HUES48 (cell line): ENCODE data around the gene NFRKB.

Source experiments
- H3K27ac ChIP-seq: one replicate; pipeline ENCODE4 v1.7.0; 2013; ENCODE audit warnings: low read depth, low read length, inconsistent platforms
- H3K27me3 ChIP-seq: 2 replicates; pipeline ENCODE4 v1.6.1; 2013; ENCODE audit warnings: mild to moderate bottlenecking, low read length; ENCODE audit not compliant: control insufficient read depth, insufficient read depth
- H3K36me3 ChIP-seq: 2 replicates; pipeline ENCODE4 v1.6.1; 2013; ENCODE audit warnings: low read length; ENCODE audit not compliant: control insufficient read depth, insufficient read depth
- H3K4me1 ChIP-seq: 2 replicates; pipeline ENCODE4 v1.6.1; 2013; ENCODE audit warnings: mild to moderate bottlenecking, low read length; ENCODE audit not compliant: control insufficient read depth, insufficient read depth
- H3K4me3 ChIP-seq: 2 replicates; pipeline ENCODE4 v1.5.1; 2013; ENCODE audit warnings: mild to moderate bottlenecking, low read depth, low read length
- H3K9ac ChIP-seq: 2 replicates; pipeline ENCODE4 v1.6.1; 2013; ENCODE audit warnings: mild to moderate bottlenecking, low read depth, low read length, moderate library complexity
- H3K9me3 ChIP-seq: 2 replicates; pipeline ENCODE4 v1.6.1; 2013; ENCODE audit warnings: low read length; ENCODE audit not compliant: control insufficient read depth, insufficient read depth

NFRKB gene

DNA sequence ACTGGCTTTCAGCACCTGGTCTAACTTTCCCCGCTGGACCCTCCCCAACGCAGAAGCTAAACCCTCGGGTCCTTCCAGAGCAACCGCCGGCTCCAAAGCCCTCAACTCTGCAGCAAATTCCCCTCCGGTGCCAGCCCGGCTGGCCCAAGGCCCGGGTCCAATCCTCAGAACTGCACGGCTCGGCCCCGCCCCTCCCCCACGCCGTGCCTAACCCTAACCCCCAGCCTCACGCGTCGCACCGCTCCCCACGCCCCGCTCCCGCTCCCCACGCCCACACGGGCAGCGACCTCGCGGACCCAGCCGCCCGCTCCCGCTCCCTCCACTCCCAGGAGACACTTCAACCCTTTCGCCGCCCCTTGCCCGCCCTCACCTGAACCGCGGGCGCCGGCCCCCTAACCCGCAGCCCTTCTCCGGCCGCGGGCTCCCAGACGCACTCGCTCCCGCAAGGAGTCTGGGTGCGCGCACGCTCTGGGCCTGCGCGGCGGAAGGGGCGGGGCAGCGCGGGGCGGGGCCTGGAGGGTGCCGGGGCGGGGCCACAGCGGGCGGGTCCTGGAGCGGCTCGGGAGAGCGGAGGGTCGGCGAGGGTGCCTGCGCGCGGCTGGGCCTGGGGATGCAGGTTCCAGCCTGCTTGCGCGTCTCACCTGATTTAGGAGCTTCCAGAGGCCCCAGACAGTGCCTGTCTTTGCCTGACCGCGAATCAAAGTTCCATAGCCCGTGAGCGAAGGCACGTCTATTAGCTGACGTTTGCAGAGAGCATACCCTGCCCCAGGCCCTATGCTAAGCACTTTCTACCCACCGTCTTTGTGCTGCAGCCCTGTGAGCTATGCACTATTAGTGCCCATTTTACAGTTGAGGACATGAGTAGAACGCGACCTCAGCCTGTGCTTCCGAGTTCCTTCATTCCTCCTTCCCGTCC lies at the start of gene NFRKB:
TSS of gene NFRKB (minus strand) at position 453 of the 916 bp plus-strand sequence. CDS start 2,729 bp downstream, outside the sequence.
- Histone ChIP-seq H3K4me1 (peaks cover 10% of the 10 kb centered on the region; the same call in 1 of the 2 replicates), H3K36me3 (peaks cover 40% of the 10 kb centered on the region), H3K9me3 (no peaks in the 10 kb centered on the region), H3K9ac (peak within 1 kb of the TSS; percentile 73), H3K4me3 (peak within 1 kb of the TSS; percentile 91), H3K27me3 (no peaks in the 10 kb centered on the region), H3K27ac (peak within 1 kb of the TSS; percentile 77)

DNA sequence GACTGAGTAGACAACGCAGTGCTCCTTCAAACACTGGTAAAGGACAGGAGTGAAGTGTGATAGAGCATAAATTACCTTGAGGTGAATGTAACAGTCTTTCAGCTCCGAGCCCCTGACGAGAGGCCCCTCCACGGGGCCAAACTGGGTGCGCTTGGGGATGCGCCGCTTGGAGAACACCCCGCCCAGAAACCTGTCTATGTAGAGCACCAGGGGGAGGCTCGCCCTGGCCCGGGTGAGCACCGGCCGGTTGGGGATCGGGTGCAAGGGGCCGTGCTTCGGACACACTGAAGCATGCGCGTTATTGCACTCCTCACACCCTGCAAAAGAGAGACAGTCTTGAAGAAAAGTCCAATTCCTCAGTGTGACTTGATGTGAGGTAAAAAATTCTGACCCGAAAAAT lies 49.3 kb upstream of the NFRKB start:
- Histone ChIP-seq H3K9me3 (no peaks in the 10 kb centered on the region), H3K4me1 (peaks cover 5% of the 10 kb centered on the region; the same call in 1 of the 2 replicates), H3K9ac (no peak overlapping the region), H3K4me3 (no peak overlapping the region), H3K27me3 (no peaks in the 10 kb centered on the region), H3K36me3 (peaks cover 37% of the 10 kb centered on the region), H3K27ac (no peak overlapping the region)

DNA sequence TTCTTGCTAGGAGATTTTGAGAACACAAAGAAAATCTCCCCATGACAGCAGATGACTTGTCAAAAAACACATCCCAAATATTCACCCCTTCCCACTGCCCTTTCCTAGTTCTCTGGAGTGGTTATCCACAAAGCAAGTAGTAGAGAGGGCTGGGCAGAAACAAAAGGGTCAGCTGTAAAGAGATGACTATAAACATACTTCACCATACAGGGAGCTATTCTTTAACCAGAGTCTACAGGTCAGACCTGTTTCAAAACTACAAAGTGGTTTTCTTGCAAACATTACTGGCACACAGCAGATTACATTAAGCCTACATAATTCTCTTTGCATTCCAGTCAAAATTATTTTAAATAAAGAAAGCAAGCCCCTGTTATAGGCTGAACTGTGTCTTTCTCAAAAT lies 47.7 kb upstream of the NFRKB start:
- Histone ChIP-seq H3K27me3 (no peaks in the 10 kb centered on the region), H3K4me3 (no peak overlapping the region), H3K27ac (no peak overlapping the region), H3K36me3 (peaks cover 40% of the 10 kb centered on the region), H3K9me3 (no peaks in the 10 kb centered on the region), H3K9ac (no peak overlapping the region), H3K4me1 (peaks cover 9% of the 10 kb centered on the region; the same call in 1 of the 2 replicates)

DNA sequence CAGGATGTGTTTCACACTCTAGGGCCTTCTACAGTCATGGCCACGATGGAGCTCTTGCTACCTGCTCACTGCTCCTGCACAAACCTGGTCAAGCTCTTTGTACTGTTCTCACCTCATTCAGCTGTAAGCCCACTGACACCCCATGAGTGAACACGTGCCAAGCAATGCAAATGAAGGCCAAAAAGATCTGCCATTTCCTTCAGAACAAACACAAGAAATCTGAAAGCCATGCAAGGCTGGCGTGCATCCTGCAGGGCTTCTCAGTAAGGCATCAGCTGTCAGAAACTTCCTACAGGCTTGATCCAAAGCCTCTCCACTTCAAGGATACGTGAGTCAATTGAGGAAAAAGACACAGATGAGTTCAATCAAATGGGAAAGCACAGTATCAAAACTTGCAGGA lies 44.1 kb upstream of the NFRKB start:
- no peaks in the 10 kb centered on the region for H3K9me3 ChIP-seq
- H3K36me3 ChIP-seq: peaks cover 30% of the 10 kb centered on the region
- H3K4me3 ChIP-seq: no peak overlapping the region
- H3K9ac ChIP-seq: no peak overlapping the region
- H3K27ac ChIP-seq: no peak overlapping the region
- no peaks in the 10 kb centered on the region for H3K27me3 ChIP-seq
- H3K4me1 ChIP-seq: peaks cover 19% of the 10 kb centered on the region

DNA sequence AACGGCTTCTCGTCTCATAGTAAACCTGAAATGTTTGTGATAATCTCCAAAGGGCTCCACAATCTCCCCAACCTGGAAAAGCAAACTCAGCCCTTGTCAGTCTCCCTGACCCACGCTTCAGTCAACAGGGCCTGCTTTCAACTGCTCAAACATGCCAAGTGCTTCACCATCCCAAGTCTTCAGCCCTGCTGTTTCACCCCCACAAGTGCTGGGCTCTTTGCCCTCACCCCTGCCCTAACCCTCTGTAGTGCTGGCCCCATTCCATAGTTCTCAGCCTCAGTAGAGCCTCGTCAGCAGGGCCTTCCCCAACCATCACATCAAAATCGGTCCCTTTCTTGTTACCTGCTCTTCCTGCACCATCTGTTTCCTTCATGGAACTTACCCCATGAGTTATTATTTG lies 43.4 kb upstream of the NFRKB start:
- H3K9me3 ChIP-seq: no peaks in the 10 kb centered on the region
- H3K27me3 ChIP-seq: no peaks in the 10 kb centered on the region
- no peak overlapping the region for H3K9ac ChIP-seq
- H3K4me1 ChIP-seq: peaks cover 19% of the 10 kb centered on the region
- H3K27ac ChIP-seq: no peak overlapping the region
- peaks cover 29% of the 10 kb centered on the region for H3K36me3 ChIP-seq
- no peak overlapping the region for H3K4me3 ChIP-seq

DNA sequence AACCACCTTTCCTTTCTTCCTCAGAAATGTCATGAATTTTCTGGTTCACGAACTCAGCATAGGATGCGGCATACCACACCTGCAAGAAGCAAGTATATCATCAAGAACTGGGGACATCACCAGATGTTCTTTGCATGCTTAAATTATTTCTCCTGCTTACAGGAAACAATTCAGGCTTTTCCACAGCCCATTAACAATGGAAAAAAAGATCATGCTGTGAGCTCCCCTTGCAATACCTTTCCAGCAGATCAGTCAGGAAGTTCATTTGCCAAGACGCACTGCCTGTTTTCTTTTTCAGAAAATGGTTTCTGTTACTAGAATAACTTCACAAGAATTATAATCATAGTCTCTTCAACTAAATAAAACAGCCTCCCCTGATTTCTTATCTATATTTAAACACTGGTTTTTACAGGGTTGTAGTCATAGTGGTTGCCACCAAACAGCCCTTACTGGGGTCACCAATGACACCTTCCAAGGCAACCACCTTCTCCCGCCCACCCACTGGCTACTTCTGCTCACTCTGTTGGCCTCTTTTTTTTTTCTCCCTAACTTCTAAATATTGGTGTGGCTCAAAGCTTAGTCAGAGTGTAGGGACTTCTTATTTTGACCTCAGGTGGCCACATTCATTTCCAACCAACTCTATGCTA lies 42.3 kb upstream of the NFRKB start:
- H3K27ac ChIP-seq: peak overlapping the region; percentile 32
- H3K4me3 ChIP-seq: no peak overlapping the region
- H3K4me1 ChIP-seq: peaks cover 19% of the 10 kb centered on the region
- H3K27me3 ChIP-seq: no peaks in the 10 kb centered on the region
- no peak overlapping the region for H3K9ac ChIP-seq
- H3K36me3 ChIP-seq: peaks cover 25% of the 10 kb centered on the region
- H3K9me3 ChIP-seq: no peaks in the 10 kb centered on the region

DNA sequence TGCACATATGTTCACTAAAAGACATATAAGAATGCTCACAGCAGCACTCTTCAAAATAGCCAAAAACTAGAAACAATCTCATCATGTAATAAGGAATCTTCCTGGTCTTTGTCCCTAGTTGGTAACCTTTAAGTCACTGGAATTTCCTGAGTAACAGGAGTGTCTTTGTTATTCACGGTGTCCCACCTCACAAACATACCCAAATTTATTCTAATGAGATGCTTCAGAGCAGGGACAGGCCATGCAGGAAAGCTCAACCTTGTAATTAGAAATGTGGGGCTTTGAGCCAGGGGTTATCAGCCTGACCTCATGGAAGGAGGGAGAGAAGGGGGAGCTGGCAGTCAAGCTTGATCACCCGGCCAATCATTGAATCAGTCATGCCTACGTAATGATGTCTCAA lies 40.3 kb upstream of the NFRKB start:
- H3K36me3 ChIP-seq: peaks cover 15% of the 10 kb centered on the region
- no peaks in the 10 kb centered on the region for H3K27me3 ChIP-seq
- peak overlapping the region; percentile 24; the same call in 1 of the 2 replicates for H3K4me3 ChIP-seq
- H3K9ac ChIP-seq: 0 out of 2 replicates have a peak overlapping the region, but pooled peaks have one; percentile 22
- peaks cover 19% of the 10 kb centered on the region for H3K4me1 ChIP-seq
- no peaks in the 10 kb centered on the region for H3K9me3 ChIP-seq
- peak overlapping the region; percentile 43 for H3K27ac ChIP-seq

DNA sequence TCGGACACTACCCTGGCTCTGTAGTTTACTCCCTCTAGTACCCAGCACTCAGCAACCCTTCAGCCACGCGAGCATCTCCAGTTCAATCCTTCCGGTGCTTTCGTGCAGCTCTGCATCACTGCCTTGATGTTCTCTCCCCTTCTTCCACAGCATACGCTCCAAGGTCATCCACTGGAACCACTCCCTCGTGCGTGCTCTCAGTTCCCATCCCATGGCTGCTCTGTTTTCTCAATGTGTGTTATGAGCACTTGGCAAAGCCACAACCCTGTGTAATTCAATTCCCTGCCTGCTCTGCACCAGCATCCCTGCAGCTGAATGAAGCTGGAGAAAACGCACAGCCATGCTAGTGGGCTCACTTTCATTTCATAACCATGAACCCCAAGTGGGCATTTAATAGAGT lies 38.5 kb upstream of the NFRKB start:
- Histone ChIP-seq H3K36me3 (peaks cover 28% of the 10 kb centered on the region), H3K9ac (no peak overlapping the region), H3K27me3 (no peaks in the 10 kb centered on the region), H3K27ac (no peak overlapping the region), H3K4me1 (peaks cover 19% of the 10 kb centered on the region), H3K9me3 (no peaks in the 10 kb centered on the region), H3K4me3 (no peak overlapping the region)

DNA sequence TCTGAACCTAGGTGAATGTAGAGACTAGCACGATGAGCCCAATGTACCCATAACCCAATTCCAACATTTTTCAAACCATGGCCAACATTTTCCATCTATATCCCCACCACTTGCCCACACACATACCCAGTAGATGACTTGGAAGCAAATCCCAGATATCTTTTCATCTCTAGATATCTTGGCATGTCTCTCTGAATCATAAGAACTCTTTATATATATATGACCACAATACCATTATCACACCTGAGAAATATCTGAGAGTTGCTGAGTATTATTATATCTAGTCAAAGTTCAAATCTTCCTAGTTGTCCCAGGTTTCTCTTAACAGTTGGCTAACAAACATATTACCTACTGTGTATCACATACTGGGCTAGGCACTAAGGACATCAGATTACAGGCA lies 37.9 kb upstream of the NFRKB start:
- Histone ChIP-seq H3K27me3 (no peaks in the 10 kb centered on the region), H3K9me3 (no peaks in the 10 kb centered on the region), H3K4me1 (peaks cover 17% of the 10 kb centered on the region), H3K36me3 (peaks cover 32% of the 10 kb centered on the region), H3K27ac (no peak overlapping the region), H3K9ac (no peak overlapping the region), H3K4me3 (no peak overlapping the region)

DNA sequence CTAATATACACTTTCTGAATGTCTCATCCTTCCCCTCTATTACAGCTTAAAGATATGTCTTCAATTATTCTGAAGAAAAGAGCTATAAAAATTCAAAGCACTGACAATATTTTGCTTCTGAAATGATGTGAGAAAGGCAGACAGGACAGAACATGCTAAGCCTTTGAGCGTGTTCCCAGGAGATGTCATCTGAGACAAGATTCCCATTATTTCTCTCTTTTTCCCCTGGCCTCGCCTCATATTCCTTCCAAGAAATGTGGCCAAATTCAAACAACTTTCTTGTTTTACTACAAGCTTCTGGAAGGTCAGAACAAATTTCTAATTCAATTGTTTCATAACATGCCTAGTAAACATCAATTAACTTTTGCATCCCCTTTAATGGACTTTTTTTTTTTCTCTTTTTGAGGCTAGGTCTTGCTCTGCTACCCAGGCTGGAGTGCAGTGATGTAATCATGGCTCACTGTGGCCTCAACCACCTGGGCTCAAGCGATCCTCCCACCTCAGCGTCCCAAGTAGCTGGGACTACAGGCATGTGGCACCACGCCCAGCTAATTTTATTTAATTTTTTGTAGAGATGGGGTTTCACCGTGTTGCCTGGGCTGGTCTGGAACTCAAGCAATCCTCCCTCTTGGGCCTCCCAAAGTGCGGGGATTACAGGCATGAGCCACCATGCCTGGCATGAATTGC lies 37.1 kb upstream of the NFRKB start:
- Histone ChIP-seq H3K27ac (no peak overlapping the region), H3K9ac (no peak overlapping the region), H3K4me1 (peaks cover 10% of the 10 kb centered on the region), H3K36me3 (peaks cover 34% of the 10 kb centered on the region), H3K4me3 (no peak overlapping the region), H3K9me3 (no peaks in the 10 kb centered on the region), H3K27me3 (no peaks in the 10 kb centered on the region)
